ENCODE data around the gene LIX1.
A peak's percentile ranks its signal among the peaks of the same experiment; 100 is the strongest.

The LIX1 gene

DNA sequence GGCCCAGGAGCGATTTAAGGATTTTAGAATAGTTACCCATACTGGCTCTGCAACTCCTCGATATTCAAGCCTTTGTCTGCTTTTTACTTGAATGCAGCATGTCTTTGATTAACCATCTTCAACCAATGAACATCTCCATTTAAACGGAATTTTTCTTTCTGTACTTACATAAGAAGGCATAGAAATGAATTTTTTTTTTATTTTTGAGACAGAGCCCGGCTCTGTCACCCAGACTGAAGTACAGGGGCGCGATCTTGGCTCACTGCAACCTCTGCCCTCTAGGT is 41.5 kb upstream of the LIX1 start (continued):
- TF ChIP-seq ZNF114 (tag by site-specific recombination; IDR thresholded peaks at IDR 0.05) (no peak), ZNF366 (tag by site-specific recombination; conservative IDR thresholded peaks at IDR 0.05) (peak; percentile 7; the same call in 1 of the 2 replicates), ZNF571 (tag by site-specific recombination; IDR thresholded peaks at IDR 0.05) (no peak), ZNF610 (tag by site-specific recombination; IDR thresholded peaks at IDR 0.05; ENCODE audit: borderline replicate concordance) (0 out of 2 replicates have a peak, but pooled peaks have one; percentile 14), FEZF1 (tag by site-specific recombination; IDR thresholded peaks at IDR 0.05) (no peak), ZNF692 (tag by site-specific recombination; IDR thresholded peaks at IDR 0.05) (peak; percentile 3; the same call in 1 of the 2 replicates), PATZ1 (tag by site-specific recombination; IDR thresholded peaks at IDR 0.05) (peak; percentile 13; the same call in 1 of the 2 replicates), TRIM28 (IDR thresholded peaks at IDR 0.05; ENCODE audit: borderline replicate concordance, low read length) (no peak), SCRT2 (tag by site-specific recombination; IDR thresholded peaks at IDR 0.05) (no peak)
- TF ChIP-seq, protein P1, sequence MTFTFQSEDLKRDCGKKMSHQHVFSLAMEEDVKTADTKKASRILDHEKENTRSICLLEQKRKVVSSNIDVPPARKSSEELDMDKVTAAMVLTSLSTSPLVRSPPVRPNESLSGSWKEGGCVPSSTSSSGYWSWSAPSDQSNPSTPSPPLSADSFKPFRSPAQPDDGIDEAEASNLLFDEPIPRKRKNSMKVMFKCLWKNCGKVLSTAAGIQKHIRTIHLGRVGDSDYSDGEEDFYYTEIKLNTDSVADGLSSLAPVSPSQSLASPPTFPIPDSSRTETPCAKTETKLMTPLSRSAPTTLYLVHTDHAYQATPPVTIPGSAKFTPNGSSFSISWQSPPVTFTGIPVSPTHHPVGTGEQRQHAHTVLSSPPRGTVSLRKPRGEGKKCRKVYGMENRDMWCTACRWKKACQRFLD (tag by site-specific recombination; IDR thresholded peaks at IDR 0.05), result no peak
- TF ChIP-seq, protein P2, sequence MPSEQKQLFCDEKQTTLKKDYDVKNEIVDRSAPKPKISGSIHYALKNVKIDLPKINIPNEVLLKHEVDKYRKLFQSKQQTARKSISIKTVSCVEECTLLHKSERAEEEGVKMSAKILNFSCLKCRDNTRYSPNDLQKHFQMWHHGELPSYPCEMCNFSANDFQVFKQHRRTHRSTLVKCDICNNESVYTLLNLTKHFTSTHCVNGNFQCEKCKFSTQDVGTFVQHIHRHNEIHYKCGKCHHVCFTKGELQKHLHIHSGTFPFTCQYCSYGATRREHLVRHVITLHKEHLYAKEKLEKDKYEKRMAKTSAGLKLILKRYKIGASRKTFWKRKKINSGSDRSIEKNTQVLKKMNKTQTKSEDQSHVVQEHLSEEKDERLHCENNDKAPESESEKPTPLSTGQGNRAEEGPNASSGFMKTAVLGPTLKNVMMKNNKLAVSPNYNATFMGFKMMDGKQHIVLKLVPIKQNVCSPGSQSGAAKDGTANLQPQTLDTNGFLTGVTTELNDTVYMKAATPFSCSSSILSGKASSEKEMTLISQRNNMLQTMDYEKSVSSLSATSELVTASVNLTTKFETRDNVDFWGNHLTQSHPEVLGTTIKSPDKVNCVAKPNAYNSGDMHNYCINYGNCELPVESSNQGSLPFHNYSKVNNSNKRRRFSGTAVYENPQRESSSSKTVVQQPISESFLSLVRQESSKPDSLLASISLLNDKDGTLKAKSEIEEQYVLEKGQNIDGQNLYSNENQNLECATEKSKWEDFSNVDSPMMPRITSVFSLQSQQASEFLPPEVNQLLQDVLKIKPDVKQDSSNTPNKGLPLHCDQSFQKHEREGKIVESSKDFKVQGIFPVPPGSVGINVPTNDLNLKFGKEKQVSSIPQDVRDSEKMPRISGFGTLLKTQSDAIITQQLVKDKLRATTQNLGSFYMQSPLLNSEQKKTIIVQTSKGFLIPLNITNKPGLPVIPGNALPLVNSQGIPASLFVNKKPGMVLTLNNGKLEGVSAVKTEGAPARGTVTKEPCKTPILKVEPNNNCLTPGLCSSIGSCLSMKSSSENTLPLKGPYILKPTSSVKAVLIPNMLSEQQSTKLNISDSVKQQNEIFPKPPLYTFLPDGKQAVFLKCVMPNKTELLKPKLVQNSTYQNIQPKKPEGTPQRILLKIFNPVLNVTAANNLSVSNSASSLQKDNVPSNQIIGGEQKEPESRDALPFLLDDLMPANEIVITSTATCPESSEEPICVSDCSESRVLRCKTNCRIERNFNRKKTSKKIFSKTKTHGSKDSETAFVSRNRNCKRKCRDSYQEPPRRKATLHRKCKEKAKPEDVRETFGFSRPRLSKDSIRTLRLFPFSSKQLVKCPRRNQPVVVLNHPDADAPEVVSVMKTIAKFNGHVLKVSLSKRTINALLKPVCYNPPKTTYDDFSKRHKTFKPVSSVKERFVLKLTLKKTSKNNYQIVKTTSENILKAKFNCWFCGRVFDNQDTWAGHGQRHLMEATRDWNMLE (tag by site-specific recombination; conservative IDR thresholded peaks at IDR 0.05; ENCODE audit: low read depth), result peak; percentile 53

DNA sequence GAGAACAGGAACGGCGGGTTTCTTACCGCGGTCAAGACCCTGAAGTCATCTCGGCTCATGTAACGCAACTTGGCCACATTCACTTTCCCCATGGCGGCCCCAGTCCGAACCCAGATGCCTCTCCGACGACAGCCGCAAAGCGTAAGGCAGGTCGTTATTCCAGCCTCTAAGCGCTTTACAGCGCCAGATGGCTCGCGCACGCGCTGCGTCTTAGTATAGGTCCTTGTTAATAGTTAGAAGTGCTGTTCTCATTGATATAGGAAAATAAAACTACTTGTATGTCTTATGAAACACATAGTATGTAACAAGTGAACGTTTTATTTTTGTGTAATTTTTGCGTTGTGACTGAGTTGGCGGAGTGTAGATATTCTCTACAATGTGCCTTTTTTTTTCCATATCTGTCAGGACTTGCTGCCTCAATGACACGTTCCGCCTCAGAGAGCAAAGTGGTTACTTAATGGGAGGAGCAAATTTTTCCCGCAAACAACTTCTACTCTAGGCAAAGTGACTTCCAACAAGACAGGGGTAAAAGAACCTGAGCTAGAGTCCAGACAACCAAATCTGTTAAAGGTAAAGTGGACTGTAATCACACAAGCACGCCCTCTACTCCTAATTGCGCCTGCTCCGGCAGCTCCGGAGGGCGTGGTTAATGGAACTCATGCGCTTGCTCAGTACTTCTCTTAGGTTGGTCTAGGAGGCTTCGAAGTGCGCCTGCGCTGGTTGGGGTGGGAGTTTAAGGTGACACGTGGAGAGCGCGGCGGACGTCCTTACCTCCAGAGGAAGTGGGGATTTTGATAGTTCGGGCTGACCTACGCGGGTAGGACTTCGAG is 40.9 kb upstream of the LIX1 start, which contains the start of gene RIOK2:
Gene RIOK2, minus strand, starts transcription at position 148 of the 830 bp plus-strand sequence. Its CDS starts 56 bp downstream, at position 92.
- peak within 1 kb of the TSS; percentile 90 for H3K4me3 ChIP-seq (ENCODE audit: low read depth, low read length)
- POLR2A ChIA-PET, result interaction anchor here (0.5 to 1.7 kb wide), 2 partner anchors 10 to 431 kb away, joined by 3 to 15 read pairs; no protein-coding TSS in a partner anchor
- TF ChIP-seq ZSCAN4 (tag by site-specific recombination; IDR thresholded peaks at IDR 0.05), result no peak
- no peak for TF ChIP-seq TSHZ1 (tag by site-specific recombination; IDR thresholded peaks at IDR 0.05; ENCODE audit: borderline replicate concordance)
- no peak for TF ChIP-seq ZNF571 (tag by site-specific recombination; IDR thresholded peaks at IDR 0.05)

More for the DNA sequence above, 40.9 kb upstream of the LIX1 start, which contains the start of gene RIOK2:
- peak within 1 kb of the TSS; percentile 87 for H3K27ac ChIP-seq (ENCODE audit: extremely low read depth, low read depth, low read length)
- no peaks in the 10 kb centered on the region for H3K9me3 ChIP-seq (ENCODE audit: control insufficient read depth, insufficient read depth, low read depth, low read length)
- CTCF ChIA-PET, result interaction anchor here (0.6 to 1.5 kb wide), 2 partner anchors 22 to 1671 kb away, joined by 3 read pairs; no protein-coding TSS in a partner anchor
- H3K36me3 ChIP-seq (ENCODE audit: control insufficient read depth in 2 of 2, insufficient read depth in 1 of 2, low read length in 2 of 2), result peaks cover 0 to 18% of the 10 kb centered on the region in 2 experiments
- H3K4me1 ChIP-seq (ENCODE audit: control insufficient read depth, insufficient read depth, low read length), result peaks cover 2% of the 10 kb centered on the region
